ENCODE data around the gene GPR179.
"Not testable (repeated sequence)": the region's sequence is repeated elsewhere in the genome, so short reads cannot be mapped to it uniquely, and the experiment has no call there.

The GPR179 gene

GRCh38 chr17:38322156-38322779 lies 21.5 kb downstream of the GPR179 start:
- DNase-seq (ENCODE audit: low read depth in 3 of 3, low spot score in 1 of 3): peak; percentile 38 to 66 (median 42)

DNA sequence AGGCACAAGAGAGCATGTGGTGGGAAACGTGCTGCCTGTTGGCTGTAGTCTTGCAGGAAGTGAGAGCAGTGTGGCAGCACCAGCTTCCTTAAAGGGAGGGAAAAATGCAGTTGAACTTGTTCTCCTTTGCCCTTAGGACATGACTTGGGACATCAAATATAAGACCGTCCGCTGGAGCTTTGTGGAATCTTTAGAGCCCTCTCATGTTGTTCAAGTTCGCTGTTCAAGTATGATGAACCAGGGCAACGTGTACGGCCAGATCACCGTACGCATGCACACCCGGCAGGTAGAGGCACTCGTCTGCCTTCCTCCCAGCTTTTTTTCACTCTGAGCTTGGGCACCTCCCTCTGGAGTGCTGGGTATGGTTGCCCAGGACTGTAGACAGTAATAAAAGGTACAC lies 23.3 kb downstream of the GPR179 start:
- DNase-seq (ENCODE audit: low read depth in 3 of 3, low spot score in 1 of 3): no peak

GRCh38 chr17:38317081-38317480 lies 26.7 kb downstream of the GPR179 start:
- DNase-seq (ENCODE audit: low read depth in 3 of 3, low spot score in 1 of 3): no peak

DNA sequence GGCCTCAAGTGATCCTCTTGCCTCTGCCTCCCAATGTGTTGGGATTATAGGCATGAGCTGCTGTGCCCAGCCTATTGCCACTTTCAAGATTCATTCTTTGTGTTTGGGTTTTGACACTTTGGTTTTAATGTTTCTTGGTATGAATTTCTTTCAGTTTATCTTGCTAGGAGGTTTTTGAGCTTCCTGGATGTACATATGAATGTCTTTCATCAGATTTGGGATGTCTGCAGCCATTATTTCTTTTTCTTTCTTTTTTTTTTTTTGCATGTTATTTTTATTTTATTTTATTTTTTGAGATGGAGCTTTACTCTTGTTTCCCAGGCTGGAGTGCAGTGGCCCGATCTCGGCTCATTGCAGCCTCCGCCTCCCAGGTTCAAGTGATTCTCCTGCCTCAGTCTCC lies 28.3 kb downstream of the GPR179 start:
- DNase-seq (ENCODE audit: low read depth in 3 of 3, low spot score in 1 of 3): no peak

DNA sequence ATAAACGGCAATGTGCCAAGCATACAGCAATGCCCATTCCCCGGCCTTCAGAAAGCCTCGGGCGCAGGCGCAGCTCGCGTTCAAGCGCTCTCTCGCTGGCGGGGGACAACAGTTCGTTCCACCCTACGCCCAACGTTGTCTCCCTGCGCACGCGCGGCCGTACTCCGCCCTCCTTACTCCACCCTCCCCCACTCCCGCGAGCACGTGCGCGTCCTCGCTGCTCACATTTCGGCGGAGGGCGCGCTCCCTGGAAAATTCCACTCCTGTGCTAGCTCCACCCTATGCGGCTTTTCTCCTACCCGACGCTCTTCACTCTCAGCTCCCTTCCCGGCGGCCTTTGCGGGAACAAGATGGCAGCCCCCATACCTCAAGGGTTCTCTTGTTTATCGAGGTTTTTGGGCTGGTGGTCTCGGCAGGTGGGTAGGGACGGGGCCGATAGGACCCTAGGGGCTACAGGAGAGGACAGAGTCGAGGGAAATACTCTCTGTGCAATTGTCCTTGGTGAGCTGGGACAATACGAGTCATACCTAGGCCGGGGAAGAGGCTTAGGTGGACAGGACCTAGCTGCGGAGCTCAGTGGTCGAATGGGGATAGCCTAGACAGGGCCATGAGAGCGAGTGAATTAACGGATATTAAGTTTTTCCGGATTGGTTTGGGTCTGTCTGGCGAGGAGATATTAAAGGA lies 46.8 kb downstream of the GPR179 start, which contains the start of gene MRPL45:
TSS of gene MRPL45 (plus strand) at position 335 of the 684 bp plus-strand sequence. CDS start at position 351, 16 bp downstream.
- DNase-seq (ENCODE audit: low read depth in 3 of 3, low spot score in 1 of 3): peak; percentile 89 to 92 (median 92)

DNA sequence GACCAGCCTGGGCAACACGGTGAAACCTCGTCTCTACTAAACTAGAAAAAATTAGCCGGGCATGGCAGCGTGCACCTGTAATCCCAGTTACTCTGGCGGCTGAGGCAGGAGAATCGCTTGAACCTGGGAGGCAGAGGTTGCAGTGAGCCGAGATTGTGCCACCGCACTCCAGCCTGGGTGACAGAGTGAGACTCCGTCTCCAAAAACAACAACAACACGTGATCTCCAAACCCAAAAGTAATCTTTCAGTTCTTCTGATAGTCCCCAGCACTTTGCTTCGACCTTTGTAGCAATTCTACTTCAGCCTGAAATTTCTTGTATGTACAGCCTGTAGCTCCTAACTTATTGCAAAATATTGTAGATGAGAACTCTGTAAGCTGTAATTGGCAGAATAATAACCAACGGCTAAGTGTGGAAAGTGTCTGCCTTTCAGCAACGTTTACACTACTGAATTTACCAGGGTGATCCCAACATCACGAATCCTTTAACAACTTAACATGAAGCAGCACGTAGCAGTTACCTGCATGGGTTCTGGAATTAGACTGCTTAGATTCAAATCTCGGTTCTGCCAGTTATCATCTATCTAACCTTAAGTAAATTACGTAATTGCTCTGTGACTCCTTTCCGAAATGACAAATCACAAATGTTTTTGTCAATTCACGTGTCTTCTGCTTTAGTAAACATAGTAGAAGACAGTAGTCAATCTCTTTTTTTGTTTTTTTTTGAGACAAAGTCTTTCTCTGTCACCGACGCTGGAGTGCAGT lies 48.0 kb downstream of the GPR179 start:
- not testable (repeated sequence) for DNase-seq (ENCODE audit: low read depth in 3 of 3, low spot score in 1 of 3)

DNA sequence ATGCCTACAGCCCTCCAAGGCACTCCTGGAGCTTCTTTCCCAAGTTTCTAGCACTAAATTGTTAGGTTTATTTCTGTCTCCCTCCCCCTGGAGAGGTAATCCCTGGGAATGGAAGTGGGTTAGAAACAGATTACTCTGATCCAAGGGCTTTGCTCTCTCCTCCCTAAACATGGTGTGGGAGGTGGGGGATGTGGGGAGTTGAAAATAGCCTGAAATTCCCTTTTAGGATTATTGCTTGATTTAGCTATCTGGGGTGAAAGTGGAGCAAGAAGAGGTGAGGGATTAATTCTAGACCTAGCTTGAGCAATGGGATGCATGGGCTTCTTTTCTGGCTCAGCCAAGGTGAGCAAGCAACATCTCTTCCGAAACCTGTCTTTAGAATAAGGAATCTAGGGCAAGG lies 54.0 kb downstream of the GPR179 start:
- DNase-seq (ENCODE audit: low read depth in 3 of 3, low spot score in 1 of 3): not testable (repeated sequence)

GRCh38 chr17:38288217-38288827 lies 55.4 kb downstream of the GPR179 start:
- not testable (repeated sequence) for DNase-seq (ENCODE audit: low read depth in 3 of 3, low spot score in 1 of 3)

- not testable (repeated sequence) for DNase-seq (ENCODE audit: low read depth in 3 of 3, low spot score in 1 of 3)
Observed at GRCh38 chr17:38286501-38287091, 57.2 kb downstream of the GPR179 start.

GRCh38 chr17:38285994-38286393 lies 57.8 kb downstream of the GPR179 start:
- not testable (repeated sequence) for DNase-seq (ENCODE audit: low read depth in 3 of 3, low spot score in 1 of 3)
